HUES64 (cell line): Measurements from ENCODE around the gene VCAM1.

Source experiments
- H3K27ac ChIP-seq: 2 replicates; pipeline ENCODE4 v1.7.0; 2013; ENCODE audit warnings: low read depth, low read length, inconsistent platforms
- H3K27me3 ChIP-seq: 2 replicates; pipeline ENCODE4 v1.6.1; 2013; ENCODE audit warnings: mild to moderate bottlenecking, low read length; ENCODE audit not compliant: insufficient read depth
- H3K36me3 ChIP-seq: 2 replicates; pipeline ENCODE4 v1.6.1; 2013; ENCODE audit warnings: mild to moderate bottlenecking, low read length; ENCODE audit not compliant: insufficient read depth
- H3K4me1 ChIP-seq: 2 replicates; pipeline ENCODE4 v1.6.1; 2013; ENCODE audit warnings: mild to moderate bottlenecking, low read length, moderate library complexity; ENCODE audit not compliant: insufficient read depth
- H3K4me3 ChIP-seq: 2 replicates; pipeline ENCODE4 v1.5.1; 2013; ENCODE audit warnings: mild to moderate bottlenecking, low read length, moderate library complexity
- H3K9ac ChIP-seq: 2 replicates; pipeline ENCODE4 v1.6.1; 2013; ENCODE audit warnings: mild to moderate bottlenecking, low read depth, low read length
- H3K9me3 ChIP-seq: 2 replicates; pipeline ENCODE4 v1.6.1; 2013; ENCODE audit warnings: low read depth, low read length; ENCODE audit not compliant: insufficient read depth
- WGBS: fragments of 150-250, 120-280 bp; methylation state at CpG from one replicate; pipeline ENCODE4 v1.1.7; 2013; ENCODE audit warnings: missing lambda C conversion rate; 5-methylcytosine and 5-hydroxymethylcytosine counted together

VCAM1 gene

GRCh38 chr1:100750005-100750885 lies 30.7 kb downstream of the VCAM1 start:
- Histone ChIP-seq H3K4me3 (no peak overlapping the region), H3K27me3 (no peaks in the 10 kb centered on the region), H3K27ac (no peak overlapping the region), H3K4me1 (peaks cover 11% of the 10 kb centered on the region; the same call in 1 of the 2 replicates), H3K36me3 (no peaks in the 10 kb centered on the region), H3K9me3 (no peaks in the 10 kb centered on the region), H3K9ac (no peak overlapping the region)
- 86% methylated on average over 9 of the region's 9 CpGs for WGBS

DNA sequence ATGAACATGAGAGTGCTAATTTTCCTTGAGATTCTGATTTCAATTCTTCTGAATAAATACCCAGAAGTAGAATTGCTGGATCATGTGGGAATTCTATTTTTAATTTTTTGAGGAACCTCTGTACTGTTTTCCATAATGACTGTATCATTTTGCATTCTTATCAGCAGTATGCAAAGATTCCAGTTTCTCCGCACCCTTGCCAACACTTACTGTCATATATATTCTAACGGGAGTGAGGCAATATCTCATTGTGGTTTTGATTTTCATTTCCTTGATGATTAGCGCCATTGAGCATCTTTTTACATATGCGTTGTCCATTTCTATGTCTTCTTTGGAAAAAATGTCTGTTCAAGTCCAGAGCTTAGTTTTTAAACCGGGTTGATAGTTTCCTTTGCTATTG lies 33.2 kb downstream of the VCAM1 start:
- no peaks in the 10 kb centered on the region for H3K36me3 ChIP-seq
- H3K4me1 ChIP-seq = peaks cover 6% of the 10 kb centered on the region; the same call in 1 of the 2 replicates
- H3K27ac ChIP-seq = no peak overlapping the region
- no peaks in the 10 kb centered on the region for H3K9me3 ChIP-seq
- no peaks in the 10 kb centered on the region for H3K27me3 ChIP-seq
- H3K9ac ChIP-seq = no peak overlapping the region
- no peak overlapping the region for H3K4me3 ChIP-seq
- 92% methylated on average over 5 of the region's 5 CpGs for WGBS

DNA sequence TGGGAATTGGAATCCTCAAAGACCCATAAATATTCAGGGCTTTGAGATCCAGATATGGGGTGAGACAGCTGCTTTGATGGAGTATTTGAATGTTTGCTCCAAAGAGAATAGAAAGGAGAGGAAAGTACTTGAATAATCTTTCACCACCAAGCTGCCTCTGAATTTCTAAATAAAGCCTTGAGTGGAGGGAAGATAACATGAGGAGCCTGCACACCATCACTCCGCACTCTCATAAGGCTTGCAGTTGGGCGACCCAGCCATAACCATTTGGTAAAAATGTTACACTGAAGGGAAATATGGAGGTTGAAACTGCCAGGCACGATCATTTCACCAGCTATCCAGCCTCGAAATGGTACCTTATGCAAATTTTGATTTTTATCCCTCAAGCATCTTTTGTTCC lies 38.4 kb downstream of the VCAM1 start:
- Histone ChIP-seq H3K9me3 (no peaks in the 10 kb centered on the region), H3K4me3 (no peak overlapping the region), H3K9ac (no peak overlapping the region), H3K36me3 (no peaks in the 10 kb centered on the region), H3K27ac (no peak overlapping the region), H3K27me3 (no peaks in the 10 kb centered on the region), H3K4me1 (no peaks in the 10 kb centered on the region)
- WGBS = 98% methylated on average over 4 of the region's 4 CpGs

- Histone ChIP-seq H3K27me3 (no peaks in the 10 kb centered on the region), H3K27ac (no peak overlapping the region), H3K9me3 (no peaks in the 10 kb centered on the region), H3K9ac (no peak overlapping the region), H3K4me3 (no peak overlapping the region), H3K36me3 (no peaks in the 10 kb centered on the region), H3K4me1 (no peaks in the 10 kb centered on the region)
- 98% methylated on average over 3 of the region's 3 CpGs for WGBS
Observed at GRCh38 chr1:100759188-100759587, 39.6 kb downstream of the VCAM1 start.

DNA sequence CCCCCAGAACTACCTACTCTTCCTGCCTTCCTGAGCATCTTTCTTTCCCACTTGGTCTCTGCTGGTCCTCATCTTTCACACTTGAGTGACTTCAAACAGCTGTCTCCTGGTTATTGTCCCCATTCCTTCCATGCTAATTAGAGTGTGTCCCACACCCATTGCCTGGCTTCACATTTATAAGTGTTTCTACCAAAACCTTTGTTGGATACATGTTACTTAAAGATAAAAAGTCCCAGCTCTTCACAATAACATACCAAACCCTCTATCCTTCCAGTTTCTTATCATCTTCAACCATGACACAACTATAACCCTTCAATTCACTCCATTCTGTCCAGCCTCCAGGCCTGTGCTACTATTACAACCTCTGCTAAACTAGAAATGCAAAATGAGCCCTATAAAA lies 41.0 kb downstream of the VCAM1 start:
- H3K9ac ChIP-seq = no peak overlapping the region
- no peaks in the 10 kb centered on the region for H3K36me3 ChIP-seq
- no peaks in the 10 kb centered on the region for H3K9me3 ChIP-seq
- H3K4me1 ChIP-seq = no peaks in the 10 kb centered on the region
- no peak overlapping the region for H3K4me3 ChIP-seq
- no peak overlapping the region for H3K27ac ChIP-seq
- H3K27me3 ChIP-seq = no peaks in the 10 kb centered on the region

- Histone ChIP-seq H3K9me3 (no peaks in the 10 kb centered on the region), H3K4me3 (no peak overlapping the region), H3K4me1 (no peaks in the 10 kb centered on the region), H3K36me3 (no peaks in the 10 kb centered on the region), H3K9ac (no peak overlapping the region), H3K27ac (no peak overlapping the region), H3K27me3 (no peaks in the 10 kb centered on the region)
- no CpG with 5 or more reads among the region's 2 CpGs for WGBS
Observed at GRCh38 chr1:100762461-100762860, 42.9 kb downstream of the VCAM1 start.

DNA sequence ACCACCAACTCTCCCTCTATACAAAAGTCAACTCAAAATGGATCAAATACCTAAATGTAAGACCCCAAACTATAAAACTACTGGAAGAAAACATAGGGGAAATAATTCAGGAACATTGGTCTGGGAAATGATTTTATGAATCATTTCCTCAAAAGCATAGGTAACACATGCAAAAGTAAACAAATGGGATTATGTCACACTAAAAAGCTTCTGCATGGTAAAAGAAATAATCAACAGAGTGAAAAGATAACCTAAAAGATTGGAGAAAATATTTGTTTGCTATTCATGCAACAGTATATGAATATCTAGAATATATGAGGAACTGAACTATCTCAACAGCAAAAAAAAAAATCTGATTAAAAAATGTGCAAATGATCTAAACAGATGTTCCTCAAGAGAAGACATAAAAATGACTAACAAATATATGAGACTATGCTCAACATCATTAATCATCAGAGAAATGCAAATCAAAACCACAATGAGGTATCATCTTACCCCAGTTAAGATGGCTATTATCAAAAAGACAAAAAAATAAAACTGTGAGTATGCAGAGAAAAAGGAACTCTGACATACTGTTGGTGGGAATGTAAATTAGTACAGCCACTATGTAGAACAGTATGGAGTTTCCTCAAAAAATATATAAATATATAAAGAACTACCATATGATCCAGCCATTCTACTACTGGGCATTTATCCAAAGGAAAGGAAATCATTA lies 47.8 kb downstream of the VCAM1 start:
- no peak overlapping the region for H3K27ac ChIP-seq
- no peaks in the 10 kb centered on the region for H3K9me3 ChIP-seq
- H3K36me3 ChIP-seq = no peaks in the 10 kb centered on the region
- no peaks in the 10 kb centered on the region for H3K27me3 ChIP-seq
- no peak overlapping the region for H3K4me3 ChIP-seq
- H3K4me1 ChIP-seq = no peaks in the 10 kb centered on the region
- no peak overlapping the region for H3K9ac ChIP-seq

- H3K27ac ChIP-seq = no peak overlapping the region
- H3K9ac ChIP-seq = no peak overlapping the region
- 92% methylated on average over 1 of the region's 2 CpGs for WGBS
- no peak overlapping the region for H3K4me3 ChIP-seq
- H3K9me3 ChIP-seq = no peaks in the 10 kb centered on the region
- H3K36me3 ChIP-seq = no peaks in the 10 kb centered on the region
- no peaks in the 10 kb centered on the region for H3K27me3 ChIP-seq
- no peaks in the 10 kb centered on the region for H3K4me1 ChIP-seq
Observed at GRCh38 chr1:100769323-100769722, 49.8 kb downstream of the VCAM1 start.

- Histone ChIP-seq H3K27me3 (no peaks in the 10 kb centered on the region), H3K9me3 (no peaks in the 10 kb centered on the region), H3K27ac (no peak overlapping the region), H3K4me1 (no peaks in the 10 kb centered on the region), H3K9ac (no peak overlapping the region), H3K4me3 (no peak overlapping the region), H3K36me3 (no peaks in the 10 kb centered on the region)
- WGBS = 92% methylated on average over 3 of the region's 4 CpGs
Observed at GRCh38 chr1:100769906-100770646, 50.5 kb downstream of the VCAM1 start.

- Histone ChIP-seq H3K27me3 (no peaks in the 10 kb centered on the region), H3K9ac (no peak overlapping the region), H3K27ac (no peak overlapping the region), H3K4me1 (no peaks in the 10 kb centered on the region), H3K4me3 (no peak overlapping the region), H3K36me3 (no peaks in the 10 kb centered on the region), H3K9me3 (no peaks in the 10 kb centered on the region)
- WGBS = 92% methylated on average over 3 of the region's 3 CpGs
Observed at GRCh38 chr1:100773444-100773843, 53.9 kb downstream of the VCAM1 start.

DNA sequence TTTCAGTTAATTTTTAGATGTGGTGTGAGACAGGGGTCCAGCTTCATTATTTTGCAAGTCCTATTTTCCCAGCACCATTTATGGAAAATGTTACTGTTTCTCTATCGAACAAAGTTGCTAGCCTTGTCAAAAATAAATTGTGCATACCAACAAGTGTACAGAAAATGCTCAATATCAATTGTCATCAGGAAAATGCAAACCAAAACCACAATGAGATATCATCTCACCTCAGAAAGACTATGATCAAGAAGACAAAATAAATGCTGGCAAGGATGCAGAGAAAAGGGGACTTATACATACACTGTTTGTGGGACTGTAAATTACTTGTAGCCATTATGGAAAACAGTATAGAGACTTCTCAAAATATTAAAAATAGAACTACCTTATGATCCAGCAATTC lies 54.8 kb downstream of the VCAM1 start:
- WGBS = 100% methylated on average over 1 of the region's 1 CpG

More for the DNA sequence above, 54.8 kb downstream of the VCAM1 start:
- H3K9me3 ChIP-seq = no peaks in the 10 kb centered on the region
- H3K4me1 ChIP-seq = no peaks in the 10 kb centered on the region
- H3K36me3 ChIP-seq = no peaks in the 10 kb centered on the region
- no peaks in the 10 kb centered on the region for H3K27me3 ChIP-seq
- no peak overlapping the region for H3K9ac ChIP-seq
- no peak overlapping the region for H3K27ac ChIP-seq
- H3K4me3 ChIP-seq = no peak overlapping the region
